Measurements from ENCODE around the gene ATXN7L1.

Gene ATXN7L1

DNA sequence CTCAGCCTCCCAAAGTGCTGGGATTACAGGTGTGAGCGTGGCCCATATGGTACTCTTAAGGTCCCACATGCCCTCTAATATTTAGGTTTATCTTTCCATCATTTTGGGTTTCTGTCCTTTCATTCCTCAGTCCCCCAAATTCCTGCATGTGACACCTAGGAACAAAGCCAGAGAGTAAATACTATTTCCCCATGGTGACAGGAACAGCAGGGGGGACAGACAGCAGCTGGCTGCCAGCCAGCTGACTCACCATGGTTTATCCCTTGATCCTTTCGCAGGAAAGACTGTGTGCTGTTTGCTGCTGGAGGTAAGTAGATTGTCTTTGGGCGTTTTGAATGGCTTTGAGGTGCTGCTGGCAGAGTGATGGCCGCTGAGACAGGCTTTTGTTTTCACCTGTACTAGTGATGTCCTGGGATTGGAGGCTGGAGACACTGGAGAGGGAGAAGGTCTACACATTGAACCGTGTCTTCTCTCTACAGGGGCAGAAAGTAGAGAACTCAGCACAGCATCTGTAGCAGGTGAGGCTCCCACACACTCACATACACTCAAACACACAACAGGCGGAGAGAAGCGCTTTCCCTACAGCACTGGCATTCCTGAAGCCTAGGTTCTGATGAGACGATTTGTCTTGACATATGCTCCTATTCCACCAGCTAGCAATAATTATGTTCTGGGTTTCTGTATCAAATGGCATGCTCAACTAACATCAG is 211.4 kb downstream of the ATXN7L1 start:
- no peaks in the 10 kb centered on the region for H3K9me3 Mint-ChIP-seq

DNA sequence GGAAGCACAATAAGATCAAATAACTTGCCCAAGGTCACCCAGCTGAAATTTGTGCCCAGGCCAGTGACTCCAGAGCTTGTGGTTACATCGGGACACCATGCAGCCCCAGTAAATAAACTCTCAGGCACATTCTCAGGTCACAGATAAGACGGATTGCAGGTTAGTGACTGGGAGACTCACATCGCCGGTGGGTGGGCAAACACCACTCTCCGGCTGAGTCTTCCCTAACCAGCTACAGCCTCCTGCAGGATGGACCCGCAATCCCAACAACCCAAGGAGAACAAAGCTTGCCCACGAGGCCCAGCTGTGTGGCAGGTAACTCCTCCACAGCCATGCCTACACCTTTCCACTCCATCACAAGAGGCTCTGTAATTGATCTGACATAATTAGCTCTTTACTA is 213.4 kb downstream of the ATXN7L1 start:
- Mint-ChIP-seq H3K27me3 (ENCODE audit: low read depth) (no peaks in the 10 kb centered on the region), H3K36me3 (ENCODE audit: low read depth) (peaks cover 47% of the 10 kb centered on the region), H3K9me3 (no peaks in the 10 kb centered on the region), H3K4me3 (no peak overlapping the region), H3K4me1 (ENCODE audit: low read depth) (no peaks in the 10 kb centered on the region), H3K27ac (no peak overlapping the region)

More for the DNA sequence above, 211.4 kb downstream of the ATXN7L1 start:
- H3K36me3 Mint-ChIP-seq (ENCODE audit: low read depth), result peaks cover 35% of the 10 kb centered on the region
- H3K27ac Mint-ChIP-seq, result no peak overlapping the region
- H3K27me3 Mint-ChIP-seq (ENCODE audit: low read depth), result no peaks in the 10 kb centered on the region
- H3K4me3 Mint-ChIP-seq, result no peak overlapping the region
- no peaks in the 10 kb centered on the region for H3K4me1 Mint-ChIP-seq (ENCODE audit: low read depth)

DNA sequence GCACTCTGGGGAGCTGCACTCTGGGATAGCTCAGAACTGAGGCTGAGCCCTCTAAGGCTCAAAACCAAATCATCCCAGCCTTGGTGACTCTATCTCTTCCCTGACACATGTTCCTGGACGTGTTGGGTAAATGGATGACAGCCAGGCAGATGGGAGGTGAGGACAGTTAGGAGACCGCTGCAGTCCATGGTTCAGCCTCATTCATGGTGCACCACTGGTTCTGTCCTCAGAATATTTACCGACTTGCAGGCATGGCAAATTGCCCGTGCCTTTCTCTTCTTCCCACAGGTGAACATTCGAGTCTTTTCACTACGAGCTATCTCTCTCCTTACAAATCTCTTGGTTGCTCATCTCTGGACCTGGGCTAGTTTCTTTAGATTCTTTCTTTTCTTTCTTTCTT is 214.8 kb downstream of the ATXN7L1 start:
- H3K9me3 Mint-ChIP-seq, result no peaks in the 10 kb centered on the region
- peaks cover 50% of the 10 kb centered on the region for H3K36me3 Mint-ChIP-seq (ENCODE audit: low read depth)
- H3K27me3 Mint-ChIP-seq (ENCODE audit: low read depth), result no peaks in the 10 kb centered on the region
- no peak overlapping the region for H3K27ac Mint-ChIP-seq
- H3K4me1 Mint-ChIP-seq (ENCODE audit: low read depth), result peaks cover 1% of the 10 kb centered on the region
- no peak overlapping the region for H3K4me3 Mint-ChIP-seq

GRCh38 chr7:105656922-105657521 is 219.4 kb downstream of the ATXN7L1 start:
- no peak overlapping the region for H3K27ac Mint-ChIP-seq
- peaks cover 1% of the 10 kb centered on the region for H3K4me1 Mint-ChIP-seq (ENCODE audit: low read depth)
- H3K27me3 Mint-ChIP-seq (ENCODE audit: low read depth), result no peaks in the 10 kb centered on the region
- H3K36me3 Mint-ChIP-seq (ENCODE audit: low read depth), result peaks cover 32% of the 10 kb centered on the region
- H3K9me3 Mint-ChIP-seq, result no peaks in the 10 kb centered on the region
- no peak overlapping the region for H3K4me3 Mint-ChIP-seq

DNA sequence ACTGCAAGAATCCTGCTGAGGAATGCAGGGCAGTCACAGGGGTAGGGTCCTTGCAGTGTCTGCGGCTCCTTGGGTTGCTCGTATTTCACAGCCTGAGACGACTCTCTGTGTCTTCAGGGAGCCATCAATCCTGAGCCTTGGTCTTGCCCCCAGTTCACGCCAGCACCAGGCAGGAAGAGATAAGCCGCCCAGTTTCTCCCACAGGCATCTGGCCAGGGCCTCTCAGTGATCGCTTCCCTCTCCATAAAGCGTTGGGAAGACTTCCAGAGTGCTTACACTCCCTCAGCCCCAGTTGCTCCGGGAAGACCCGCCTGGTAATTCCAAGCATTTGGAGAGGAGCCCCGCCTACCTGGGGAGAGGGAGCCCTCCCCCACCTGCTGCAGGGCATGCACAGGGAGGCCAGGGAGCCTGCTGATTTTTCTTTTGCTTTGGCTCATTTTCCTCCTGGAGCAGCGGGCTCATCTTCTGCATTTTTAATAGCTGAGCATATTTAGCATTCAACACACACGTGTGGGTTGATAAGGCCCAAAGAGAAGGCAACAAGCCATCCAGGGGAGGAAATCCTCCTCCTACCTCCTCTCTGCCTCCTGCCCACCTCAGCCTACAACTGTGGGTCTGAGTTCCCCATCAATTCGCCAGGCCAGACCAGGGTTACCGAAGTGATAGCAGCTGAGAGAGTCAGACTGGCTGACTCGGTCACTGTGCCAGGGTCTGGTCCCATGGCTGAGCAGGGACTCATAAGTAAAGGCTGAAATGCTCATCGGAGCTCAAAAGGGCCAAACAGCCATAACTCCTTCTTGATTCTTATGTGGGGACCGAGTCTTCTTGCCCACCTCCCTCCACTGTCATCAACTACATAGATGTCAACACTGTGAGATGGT is 220.7 kb downstream of the ATXN7L1 start:
- Mint-ChIP-seq H3K4me3 (no peak overlapping the region), H3K4me1 (ENCODE audit: low read depth) (peaks cover 1% of the 10 kb centered on the region), H3K9me3 (no peaks in the 10 kb centered on the region), H3K27me3 (ENCODE audit: low read depth) (no peaks in the 10 kb centered on the region), H3K36me3 (ENCODE audit: low read depth) (peaks cover 19% of the 10 kb centered on the region), H3K27ac (no peak overlapping the region)

DNA sequence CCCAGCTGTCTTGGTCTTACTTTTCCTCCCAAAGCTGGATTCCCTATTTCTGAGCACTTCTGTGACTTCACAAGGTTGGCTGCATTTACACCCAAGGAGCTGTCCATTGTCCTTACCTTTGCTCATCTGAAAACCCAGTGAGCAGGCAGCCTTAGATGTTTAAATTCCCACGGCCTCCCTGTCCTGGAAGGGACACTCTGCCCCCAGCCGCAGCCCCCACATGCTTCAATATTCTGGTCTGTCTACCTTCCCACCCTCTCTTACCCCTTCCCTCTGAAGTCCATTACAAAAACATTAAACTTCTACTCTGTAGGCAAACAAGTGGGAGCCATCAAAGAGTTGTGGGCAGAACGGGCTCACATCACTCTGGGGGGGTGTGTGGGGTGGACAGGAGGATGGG is 221.3 kb downstream of the ATXN7L1 start:
- Mint-ChIP-seq H3K36me3 (ENCODE audit: low read depth) (peaks cover 16% of the 10 kb centered on the region), H3K4me3 (no peak overlapping the region), H3K4me1 (ENCODE audit: low read depth) (peaks cover 5% of the 10 kb centered on the region), H3K27me3 (ENCODE audit: low read depth) (no peaks in the 10 kb centered on the region), H3K27ac (no peak overlapping the region), H3K9me3 (no peaks in the 10 kb centered on the region)

- H3K4me1 Mint-ChIP-seq (ENCODE audit: low read depth), result peaks cover 8% of the 10 kb centered on the region
- no peak overlapping the region for H3K27ac Mint-ChIP-seq
Observed at GRCh38 chr7:105654095-105654686, 222.2 kb downstream of the ATXN7L1 start.

GRCh38 chr7:105653441-105654005 is 222.9 kb downstream of the ATXN7L1 start:
- Mint-ChIP-seq H3K27ac (peak overlapping the region; percentile 5), H3K9me3 (no peaks in the 10 kb centered on the region), H3K36me3 (ENCODE audit: low read depth) (peaks cover 9% of the 10 kb centered on the region), H3K27me3 (ENCODE audit: low read depth) (no peaks in the 10 kb centered on the region), H3K4me3 (no peak overlapping the region), H3K4me1 (ENCODE audit: low read depth) (peaks cover 9% of the 10 kb centered on the region)

More at GRCh38 chr7:105654095-105654686, 222.2 kb downstream of the ATXN7L1 start:
- Mint-ChIP-seq H3K27me3 (ENCODE audit: low read depth) (no peaks in the 10 kb centered on the region), H3K36me3 (ENCODE audit: low read depth) (peaks cover 12% of the 10 kb centered on the region), H3K4me3 (no peak overlapping the region), H3K9me3 (no peaks in the 10 kb centered on the region)

GRCh38 chr7:105652359-105652993 is 223.9 kb downstream of the ATXN7L1 start:
- no peak overlapping the region for H3K27ac Mint-ChIP-seq

GRCh38 chr7:105651798-105652197 is 224.6 kb downstream of the ATXN7L1 start:
- Mint-ChIP-seq H3K27me3 (ENCODE audit: low read depth) (no peaks in the 10 kb centered on the region), H3K36me3 (ENCODE audit: low read depth) (peaks cover 5% of the 10 kb centered on the region), H3K4me3 (no peak overlapping the region), H3K4me1 (ENCODE audit: low read depth) (peaks cover 7% of the 10 kb centered on the region), H3K27ac (no peak overlapping the region), H3K9me3 (no peaks in the 10 kb centered on the region)

More at GRCh38 chr7:105652359-105652993, 223.9 kb downstream of the ATXN7L1 start:
- no peak overlapping the region for H3K4me3 Mint-ChIP-seq
- H3K9me3 Mint-ChIP-seq, result no peaks in the 10 kb centered on the region
- H3K27me3 Mint-ChIP-seq (ENCODE audit: low read depth), result no peaks in the 10 kb centered on the region
- H3K4me1 Mint-ChIP-seq (ENCODE audit: low read depth), result peaks cover 9% of the 10 kb centered on the region
- peaks cover 8% of the 10 kb centered on the region for H3K36me3 Mint-ChIP-seq (ENCODE audit: low read depth)

- H3K27ac Mint-ChIP-seq, result no peak overlapping the region
- no peaks in the 10 kb centered on the region for H3K9me3 Mint-ChIP-seq
- H3K4me1 Mint-ChIP-seq (ENCODE audit: low read depth), result peaks cover 7% of the 10 kb centered on the region
- H3K27me3 Mint-ChIP-seq (ENCODE audit: low read depth), result no peaks in the 10 kb centered on the region
- H3K36me3 Mint-ChIP-seq (ENCODE audit: low read depth), result peaks cover 4% of the 10 kb centered on the region
- H3K4me3 Mint-ChIP-seq, result no peak overlapping the region
Observed at GRCh38 chr7:105650382-105650970, 225.9 kb downstream of the ATXN7L1 start.

GRCh38 chr7:105649727-105650381 is 226.5 kb downstream of the ATXN7L1 start:
- no peaks in the 10 kb centered on the region for H3K9me3 Mint-ChIP-seq
- no peaks in the 10 kb centered on the region for H3K27me3 Mint-ChIP-seq (ENCODE audit: low read depth)
- peaks cover 7% of the 10 kb centered on the region for H3K4me1 Mint-ChIP-seq (ENCODE audit: low read depth)
- H3K27ac Mint-ChIP-seq, result no peak overlapping the region
- H3K36me3 Mint-ChIP-seq (ENCODE audit: low read depth), result peaks cover 5% of the 10 kb centered on the region
- H3K4me3 Mint-ChIP-seq, result no peak overlapping the region
